HG03354 (cell line): ENCODE measurements around the gene NTN1.
"Not testable (repeated sequence)": the region's sequence is repeated elsewhere in the genome, so short reads cannot be mapped to it uniquely, and the experiment has no call there.

Experiments used
- ATAC-seq: cut with Tn5 transposase; IDR thresholded peaks from one replicate; pipeline ENCODE4 v1.9.1; 2021; ENCODE audit warnings: mild to moderate bottlenecking; ENCODE audit not compliant: unreplicated experiment, poor library complexity, severe bottlenecking

Gene NTN1

GRCh38 chr17:9021158-9021991, at the start of gene NTN1:
Gene NTN1, plus strand, starts transcription at chr17:9021510. Its CDS starts 864 bp downstream, at chr17:9022374.
- peak; percentile 57 for ATAC-seq

GRCh38 chr17:8975091-8975725, 46.1 kb upstream of the NTN1 start:
- no peak for ATAC-seq

- no peak for ATAC-seq
Observed at GRCh38 chr17:8976638-8977037, 44.7 kb upstream of the NTN1 start.

- ATAC-seq, result no peak
Observed at GRCh38 chr17:8979715-8980114, 41.6 kb upstream of the NTN1 start.

GRCh38 chr17:8981443-8981842, 39.9 kb upstream of the NTN1 start:
- ATAC-seq, result no peak

GRCh38 chr17:8984225-8984624, 37.1 kb upstream of the NTN1 start:
- ATAC-seq, result not testable (repeated sequence)

GRCh38 chr17:8985054-8985701, 36.1 kb upstream of the NTN1 start:
- no peak for ATAC-seq

GRCh38 chr17:8986295-8986694, 35.0 kb upstream of the NTN1 start:
- ATAC-seq, result no peak

- ATAC-seq, result not testable (repeated sequence)
Observed at GRCh38 chr17:8988263-8988935, 32.9 kb upstream of the NTN1 start.

GRCh38 chr17:8991514-8992285, 29.6 kb upstream of the NTN1 start:
- ATAC-seq, result no peak

GRCh38 chr17:8994319-8994718, 27.0 kb upstream of the NTN1 start:
- ATAC-seq, result no peak

GRCh38 chr17:8995711-8996110, 25.6 kb upstream of the NTN1 start:
- ATAC-seq, result no peak

GRCh38 chr17:8997994-8998628, 23.2 kb upstream of the NTN1 start:
- ATAC-seq, result no peak

GRCh38 chr17:9001559-9001958, 19.8 kb upstream of the NTN1 start:
- no peak for ATAC-seq

GRCh38 chr17:9002227-9002605, 19.1 kb upstream of the NTN1 start:
- ATAC-seq, result no peak

GRCh38 chr17:9002606-9003354, 18.5 kb upstream of the NTN1 start:
- no peak for ATAC-seq

- ATAC-seq, result no peak
Observed at GRCh38 chr17:9003355-9004131, 17.8 kb upstream of the NTN1 start.
